Kidney (tissue), 14 donors: ENCODE results near the gene BAHD1. TPM values are rescaled to one million over a fixed set of nuclear protein-coding genes. Genes with fewer than 3 reads are reported as not detected.

Experiments used
- DNase-seq, 5 donors: peaks; one replicate each; pipeline ENCODE4 v3.0.0-alpha.2; 2013 to 2020
- FAIRE-seq: peaks from 2 replicates; lab custom pipeline; 2012; peaks lifted over from hg19 to GRCh38; lab: Jason Lieb, UNC
- H3K27ac ChIP-seq, 2 donors: one replicate each; pipeline ENCODE4 v1.7.0; 2013; ENCODE audit warnings: low read depth in 2 of 2, low read length in 2 of 2, inconsistent platforms in 1 of 2
- H3K27me3 ChIP-seq: one replicate; pipeline ENCODE4 v1.7.1; 2013; ENCODE audit warnings: low read length, inconsistent platforms; ENCODE audit not compliant: control insufficient read depth, insufficient read depth
- H3K36me3 ChIP-seq, 3 donors: one replicate each; pipeline versions ENCODE4 v1.7.0 to v1.7.1; 2013; ENCODE audit warnings: low read length in 3 of 3, control low read depth in 1 of 3, inconsistent platforms in 1 of 3; ENCODE audit not compliant: insufficient read depth in 3 of 3, control insufficient read depth in 2 of 3
- H3K4me1 ChIP-seq, 3 donors: one replicate each; pipeline versions ENCODE4 v1.7.0 to v1.7.1; 2013; ENCODE audit warnings: low read length in 3 of 3, inconsistent platforms in 1 of 3, low read depth in 1 of 3; ENCODE audit not compliant: control insufficient read depth in 2 of 3, insufficient read depth in 2 of 3
- H3K4me3 ChIP-seq, 3 donors: one replicate each; pipeline versions ENCODE4 v1.7.0 to v1.8.1; 2013; ENCODE audit warnings: low read length in 3 of 3, control low read depth in 1 of 3, inconsistent platforms in 1 of 3
- H3K9ac ChIP-seq, 3 donors: one replicate each; pipeline versions ENCODE4 v1.7.0 to v1.7.1; 2013; ENCODE audit warnings: low read length in 3 of 3, control low read depth in 1 of 3, inconsistent platforms in 1 of 3
- H3K9me3 ChIP-seq, 3 donors: one replicate each; pipeline versions ENCODE4 v1.7.0 to v1.7.1; 2013; ENCODE audit warnings: low read length in 3 of 3, control low read depth in 1 of 3, inconsistent platforms in 1 of 3; ENCODE audit not compliant: control insufficient read depth in 2 of 3, insufficient read depth in 1 of 3
- CTCF ChIP-seq: IDR thresholded peaks from 3 replicates; pipeline ENCODE4 v1.5.1; 2012; ENCODE audit warnings: mild to moderate bottlenecking, moderate library complexity, borderline replicate concordance; ENCODE audit not compliant: insufficient read depth; ENCODE audit errors: extremely low read depth
- intact Hi-C: fragments of 100-400 bp; cut with DNase I; formaldehyde crosslinking; loops from one replicate; pipeline ENCODE4 v1.11.1; 2022
- polyA plus RNA-seq: library from polyadenylated mRNA; stranded (reverse); fragments of 350-450 nt; fragmentation: Illumina TruSeq; extraction: RNeasy Lipid Tissue Mini Kit (QIAGEN cat#74804); gene quantifications from one replicate; pipeline ENCODE4 v1.2.3, GENCODE V29; 2014; ENCODE audit warnings: low read depth, low replicate concordance; ENCODE audit not compliant: insufficient read depth
- total RNA-seq: library from RNA; stranded (reverse); fragmentation: NEBNext Ultra II Directional; extraction: Animal tissue kit (Norgen Biotek cat#: 25700); gene quantifications from one replicate; pipeline ENCODE4 v1.2.1, GENCODE V29; 2021
- donor health status: control.
- donor health status: control.
- donor health status: control.
- donor health status: control.
- donor health status: control.
- donor health status: DM: yes; HTN: yes; CAD: no.
- donor health status: Normal renal cell carcinoma (clear cell type).

BAHD1 gene
- total and polyA plus RNA-seq, 2 donors from 2014 or later: 13.3 to 28.4 TPM

GRCh38 chr15:40436892-40437751 is 3.6 kb upstream of the BAHD1 start:
- no peak for FAIRE-seq
- Histone ChIP-seq H3K27me3 (peaks cover 9% of the 10 kb centered on the region), H3K4me1 (peaks cover 0 to 21% (median 0%) of the 10 kb centered on the region in 3 donors), H3K4me3 (peak overlapping the region in 1 of 3 donors; percentile 43), H3K9ac (peak overlapping the region in 1 of 3 donors; percentile 10), H3K9me3 (no peaks in the 10 kb centered on the region), H3K27ac (no peak overlapping the region), H3K36me3 (no peaks in the 10 kb centered on the region)
- no peak for TF ChIP-seq CTCF
- intact Hi-C loops: no loop called here
- peak in 3 of 5 donors; percentile 21 to 65 (median 26) for DNase-seq

- no peak for TF ChIP-seq CTCF
- intact Hi-C loops: no loop called here
- peaks cover 9% of the 10 kb centered on the region for H3K27me3 ChIP-seq
- H3K36me3 ChIP-seq: no peaks in the 10 kb centered on the region
- DNase-seq: peak in 1 of 5 donors; percentile 65
- no peaks in the 10 kb centered on the region for H3K9me3 ChIP-seq
- no peak overlapping the region for H3K27ac ChIP-seq
- no peak overlapping the region for H3K9ac ChIP-seq
- peaks cover 0 to 21% (median 0%) of the 10 kb centered on the region in 3 donors for H3K4me1 ChIP-seq
- no peak for FAIRE-seq
- H3K4me3 ChIP-seq: no peak overlapping the region
These were observed 2.7 kb upstream of the BAHD1 start for GRCh38 chr15:40437752-40438687.

- Histone ChIP-seq H3K9me3 (no peaks in the 10 kb centered on the region), H3K27ac (no peak overlapping the region), H3K9ac (no peak overlapping the region), H3K36me3 (no peaks in the 10 kb centered on the region), H3K4me1 (peaks cover 0 to 26% (median 0%) of the 10 kb centered on the region in 3 donors), H3K4me3 (no peak overlapping the region), H3K27me3 (peaks cover 9% of the 10 kb centered on the region)
- no peak for FAIRE-seq
- intact Hi-C loops: no loop called here
- TF ChIP-seq CTCF: no peak
- DNase-seq: no peak
These were observed 2.0 kb upstream of the BAHD1 start for GRCh38 chr15:40438712-40439111.
